Measurements from ENCODE around the gene BAIAP2.
"Not testable (repeated sequence)": the region's sequence is repeated elsewhere in the genome, so short reads cannot be mapped to it uniquely, and the experiment has no call there.

BAIAP2 gene

DNA sequence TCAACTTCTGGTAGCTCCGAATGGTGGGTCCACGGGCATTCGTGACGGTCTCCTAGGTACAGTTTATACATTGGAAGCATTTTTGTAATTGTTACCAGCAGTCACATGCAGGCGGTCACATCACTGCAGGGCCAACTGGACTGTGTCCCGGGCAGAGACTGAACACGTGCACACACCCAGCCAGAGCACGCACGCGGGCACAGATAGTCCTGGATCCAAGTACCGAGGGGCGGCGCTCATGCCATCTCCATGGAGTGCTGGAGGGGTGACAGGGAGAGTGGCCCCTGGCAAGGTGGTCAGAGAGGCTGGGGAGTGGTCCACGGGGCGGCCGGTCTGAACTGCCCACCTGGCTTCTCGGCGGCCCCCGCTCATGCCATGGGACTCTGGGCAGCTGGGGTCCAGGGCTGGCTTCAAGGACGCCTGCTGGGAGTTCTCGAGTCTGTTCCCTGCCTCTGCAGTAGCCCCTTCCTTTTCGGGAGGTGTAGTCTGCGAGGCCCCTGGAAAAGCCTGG is 34.2 kb downstream of the BAIAP2 start:
- no peak for DNase-seq (ENCODE audit: low read depth in 2 of 2)

DNA sequence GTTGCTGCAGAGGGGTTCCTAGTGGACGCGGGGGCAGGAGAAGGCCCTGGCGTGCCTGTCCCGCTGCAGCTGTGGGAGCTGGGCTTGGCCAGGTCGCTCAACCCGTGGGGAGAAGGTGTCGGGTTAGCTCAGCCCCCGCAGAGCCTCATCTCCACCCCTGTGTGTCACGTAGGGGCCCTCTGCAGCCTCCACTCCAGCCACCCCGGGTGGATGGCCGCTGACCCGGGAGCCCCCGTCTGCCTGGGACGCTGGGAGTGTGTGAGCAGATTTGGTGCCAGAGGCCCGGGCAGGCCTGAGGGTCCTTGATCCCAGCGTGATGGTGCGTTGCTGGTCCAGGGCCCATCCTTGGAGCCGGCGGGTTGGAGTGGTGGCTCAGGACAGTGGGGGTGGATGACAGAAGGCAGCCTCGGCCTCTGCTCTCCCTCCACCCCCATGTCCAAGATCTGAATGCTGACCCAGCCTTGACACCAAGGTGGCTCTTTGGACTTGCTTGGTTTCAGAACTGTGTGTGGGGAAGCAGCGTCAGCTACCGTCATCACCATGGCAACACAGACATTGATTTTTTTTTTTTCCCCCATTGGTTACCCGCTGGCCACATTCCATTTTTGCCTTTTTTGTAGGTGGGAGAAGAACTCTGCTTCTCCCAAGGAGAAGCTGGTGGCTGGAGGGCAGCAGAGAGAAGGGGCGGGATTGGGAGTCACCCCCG is 35.7 kb downstream of the BAIAP2 start:
- no peak for DNase-seq (ENCODE audit: low read depth in 2 of 2)

DNA sequence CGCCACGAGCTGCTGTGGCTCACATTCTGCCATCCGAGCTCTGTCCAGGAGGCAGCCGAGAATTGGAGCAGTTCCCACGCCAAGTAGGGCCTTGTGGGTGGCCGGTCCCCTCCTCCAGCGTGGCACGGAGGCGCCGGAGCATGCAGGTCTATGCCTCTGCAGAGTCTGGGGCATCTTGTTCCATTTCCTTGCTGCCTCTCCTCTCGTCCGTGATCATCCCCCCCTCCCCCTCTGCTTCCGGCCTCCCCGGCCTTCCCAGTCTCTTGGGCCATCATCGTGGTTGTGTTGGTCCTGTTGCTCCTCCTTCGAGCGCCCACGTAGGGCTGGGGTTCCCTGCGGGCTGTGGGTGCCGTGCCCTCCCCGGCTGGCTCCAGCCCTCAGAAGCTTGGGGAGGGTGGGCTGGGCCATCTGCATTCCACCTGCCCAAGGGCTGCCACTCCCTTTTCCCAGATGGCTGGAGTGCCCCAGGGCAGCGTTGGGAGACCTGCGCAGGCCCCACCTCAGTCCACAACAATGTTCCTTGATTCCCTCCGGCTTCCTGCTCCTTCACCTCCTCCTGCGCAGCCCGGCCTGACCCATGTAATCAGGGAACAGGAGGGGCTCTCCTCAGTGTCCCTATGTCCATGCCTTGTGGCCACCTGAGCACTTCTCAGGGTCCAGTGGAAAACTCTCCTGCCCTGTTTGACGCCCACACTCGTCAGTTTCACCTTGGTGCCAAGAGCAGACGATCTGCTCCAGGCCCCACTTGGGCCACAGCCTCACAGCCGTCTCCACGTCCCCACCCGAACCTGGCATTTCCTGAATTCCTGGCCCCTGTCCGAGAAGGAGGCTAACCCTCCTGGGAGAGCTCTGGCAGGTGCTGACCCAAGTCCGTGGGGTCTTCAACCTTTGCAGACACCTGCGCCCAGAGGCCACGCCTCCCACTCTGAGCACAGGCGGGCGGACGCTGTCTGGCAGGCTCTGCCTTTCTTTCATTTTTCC is 37.1 kb downstream of the BAIAP2 start:
- no peak for DNase-seq (ENCODE audit: low read depth in 2 of 2)

DNA sequence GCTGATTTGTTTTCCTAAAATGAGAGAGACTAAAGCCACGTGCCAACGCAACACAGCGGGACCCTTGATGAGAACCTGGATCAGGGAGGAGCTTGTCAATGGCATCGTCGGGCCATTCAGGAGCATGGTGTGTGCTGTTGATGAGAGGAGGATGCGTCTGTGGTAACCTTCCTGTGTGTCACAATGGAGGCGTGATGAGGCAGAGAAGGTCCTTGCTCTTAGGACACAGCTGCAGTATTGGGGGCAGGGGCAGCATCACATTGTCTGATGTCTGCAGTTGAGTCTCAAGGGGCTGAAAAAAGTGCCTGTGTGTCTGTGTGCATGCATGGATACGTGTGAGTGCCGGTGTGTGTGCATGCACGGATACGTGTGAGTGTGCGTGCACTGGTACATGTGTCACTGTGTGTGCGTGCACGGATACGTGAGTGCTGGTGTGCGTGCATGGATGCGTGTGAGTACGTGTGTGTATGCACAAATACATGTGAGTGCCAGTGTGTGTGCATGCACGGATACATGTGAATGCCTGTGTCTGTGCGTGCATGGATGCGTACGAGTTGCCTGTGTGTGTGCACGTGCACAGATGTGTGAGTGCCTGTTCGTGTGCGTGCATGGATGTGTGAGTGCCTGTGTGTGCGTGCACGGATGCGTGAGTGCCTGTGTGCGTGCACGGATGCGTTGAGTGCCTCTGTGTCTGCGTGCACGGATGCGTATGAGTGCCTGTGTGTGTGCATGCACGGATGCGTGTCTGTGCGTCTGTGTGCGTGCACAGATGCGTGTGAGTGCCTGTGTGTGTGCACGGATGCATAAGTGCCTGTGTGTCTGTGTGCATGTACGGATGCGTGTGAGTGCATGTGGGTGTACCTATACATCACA is 39.3 kb downstream of the BAIAP2 start:
- no peak for DNase-seq (ENCODE audit: low read depth in 2 of 2)

DNA sequence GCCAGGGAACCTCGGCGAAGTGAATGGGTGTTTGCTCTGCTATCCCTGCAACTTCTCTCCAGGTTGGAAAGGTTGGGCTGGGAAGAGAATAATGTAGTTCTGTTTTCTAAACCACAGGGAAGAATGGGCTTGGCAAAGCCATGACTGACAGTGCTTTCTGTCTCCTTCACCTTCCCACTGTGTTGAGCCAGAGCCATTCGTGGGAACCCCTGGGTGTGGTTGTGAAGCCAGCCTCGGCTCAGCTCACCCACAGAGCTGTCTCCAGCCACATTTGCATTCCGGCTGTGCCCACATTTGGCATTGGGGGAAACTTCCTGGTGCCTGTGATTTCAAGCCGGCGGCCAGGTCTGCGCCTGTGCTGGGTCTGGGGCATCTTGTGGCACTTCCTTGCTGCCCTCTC is 39.9 kb downstream of the BAIAP2 start:
- DNase-seq (ENCODE audit: low read depth in 2 of 2), result no peak

DNA sequence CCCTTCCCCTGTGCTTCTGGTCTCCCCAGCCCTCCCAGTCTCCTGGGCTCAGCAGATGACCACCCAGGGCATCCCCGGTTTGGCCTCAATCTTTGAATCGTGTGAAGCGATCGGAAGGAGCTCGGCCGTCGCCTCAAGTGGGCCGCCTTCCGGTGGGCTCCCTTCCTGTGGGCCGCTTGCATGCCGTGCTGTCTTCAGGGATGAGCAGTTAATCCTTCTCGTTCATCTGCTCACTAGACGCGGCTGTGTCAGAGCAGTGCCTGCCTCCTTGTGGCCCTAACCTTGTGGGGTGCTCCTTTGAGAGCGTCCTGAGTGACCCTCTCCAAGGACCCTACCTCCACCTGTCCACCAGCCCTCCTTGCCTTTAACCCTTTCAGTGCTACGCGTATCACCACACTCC is 40.4 kb downstream of the BAIAP2 start:
- no peak for DNase-seq (ENCODE audit: low read depth in 2 of 2)

DNA sequence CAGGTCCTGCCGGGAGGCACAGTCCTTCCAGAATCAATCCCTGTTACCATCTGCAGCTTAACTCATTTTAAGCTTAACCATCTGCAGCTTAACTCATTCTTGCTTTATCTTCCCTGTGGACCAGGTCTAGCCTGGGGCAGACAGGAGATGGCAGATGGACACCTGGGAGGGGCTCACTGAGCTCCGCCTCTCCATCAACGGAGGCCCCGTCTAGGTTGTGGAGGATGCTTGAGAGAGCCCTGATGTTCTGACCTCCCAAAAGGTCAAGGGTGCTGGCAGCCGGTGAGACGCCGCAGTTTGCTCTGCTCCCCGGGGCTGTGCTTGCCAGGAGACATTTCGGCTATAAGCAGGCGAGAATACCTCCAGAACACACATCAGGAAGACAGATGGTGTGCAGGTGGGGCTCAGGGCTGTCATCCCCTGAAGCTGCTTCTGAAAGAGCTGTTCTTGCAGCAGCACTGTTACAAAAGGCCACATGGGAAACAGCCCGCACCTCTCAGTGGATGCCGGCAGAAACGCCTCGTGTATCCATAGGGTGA is 41.3 kb downstream of the BAIAP2 start:
- DNase-seq (ENCODE audit: low read depth in 2 of 2), result no peak

DNA sequence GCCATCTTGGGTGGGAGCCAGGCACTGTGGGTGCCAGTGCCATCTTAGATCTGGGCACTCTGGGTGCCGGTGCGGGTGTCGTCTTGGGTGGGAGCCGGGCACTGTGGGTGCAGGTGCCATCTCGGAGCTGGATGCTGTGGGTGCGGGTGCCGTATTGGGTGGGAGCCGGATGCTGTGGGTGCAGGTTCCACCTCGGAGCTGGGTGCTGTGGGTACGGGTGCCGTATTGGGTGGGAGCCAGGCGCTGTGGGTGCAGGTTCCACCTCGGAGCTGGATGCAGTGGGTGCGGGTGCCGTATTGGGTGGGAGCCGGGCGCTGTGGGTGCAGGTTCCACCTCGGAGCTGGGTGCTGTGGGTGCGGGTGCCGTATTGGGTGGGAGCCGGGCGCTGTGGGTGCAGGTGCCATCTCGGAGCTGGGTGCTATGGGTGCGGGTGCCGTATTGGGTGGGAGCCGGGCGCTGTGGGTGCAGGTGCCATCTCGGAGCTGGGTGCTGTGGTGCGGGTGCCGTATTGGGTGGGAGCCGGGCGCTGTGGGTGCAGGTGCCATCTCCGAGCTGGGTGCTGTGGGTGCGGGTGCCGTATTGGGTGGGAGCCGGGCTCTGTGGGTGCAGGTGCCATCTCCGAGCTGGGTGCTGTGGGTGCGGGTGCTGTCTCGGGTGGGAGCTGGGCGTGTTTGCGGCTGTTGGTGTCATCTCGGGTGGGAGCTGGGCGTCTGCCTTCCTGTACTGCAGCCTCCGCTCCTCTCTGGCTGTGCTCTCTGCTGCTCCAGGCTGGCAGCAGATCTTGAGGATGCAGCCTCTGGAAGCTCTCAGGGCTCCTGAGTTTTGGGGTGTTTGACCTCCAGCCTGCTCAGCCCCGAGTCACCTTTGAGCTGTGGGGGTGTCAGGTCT is 43.3 kb downstream of the BAIAP2 start:
- DNase-seq (ENCODE audit: low read depth in 2 of 2), result not testable (repeated sequence)

DNA sequence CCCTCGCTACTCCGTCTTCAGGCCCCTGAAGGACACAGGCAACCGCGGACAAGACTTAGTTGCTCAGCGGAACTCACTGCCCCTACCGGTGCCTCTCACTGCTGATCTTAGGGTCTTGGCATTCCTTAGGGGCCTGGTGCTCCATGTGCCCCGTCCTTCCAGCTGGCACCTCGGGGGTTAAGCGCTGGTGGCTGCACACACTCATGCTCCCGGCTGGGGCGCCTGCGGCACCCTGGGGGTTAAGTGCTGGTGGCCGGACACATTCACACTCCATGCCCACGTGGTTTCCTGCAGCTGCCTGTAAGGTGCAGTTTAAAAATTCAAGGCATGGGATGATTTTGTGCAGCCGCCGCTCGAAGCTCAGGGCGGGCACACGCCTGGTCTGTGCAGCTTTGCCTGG is 45.1 kb downstream of the BAIAP2 start:
- DNase-seq (ENCODE audit: low read depth in 2 of 2), result no peak

DNA sequence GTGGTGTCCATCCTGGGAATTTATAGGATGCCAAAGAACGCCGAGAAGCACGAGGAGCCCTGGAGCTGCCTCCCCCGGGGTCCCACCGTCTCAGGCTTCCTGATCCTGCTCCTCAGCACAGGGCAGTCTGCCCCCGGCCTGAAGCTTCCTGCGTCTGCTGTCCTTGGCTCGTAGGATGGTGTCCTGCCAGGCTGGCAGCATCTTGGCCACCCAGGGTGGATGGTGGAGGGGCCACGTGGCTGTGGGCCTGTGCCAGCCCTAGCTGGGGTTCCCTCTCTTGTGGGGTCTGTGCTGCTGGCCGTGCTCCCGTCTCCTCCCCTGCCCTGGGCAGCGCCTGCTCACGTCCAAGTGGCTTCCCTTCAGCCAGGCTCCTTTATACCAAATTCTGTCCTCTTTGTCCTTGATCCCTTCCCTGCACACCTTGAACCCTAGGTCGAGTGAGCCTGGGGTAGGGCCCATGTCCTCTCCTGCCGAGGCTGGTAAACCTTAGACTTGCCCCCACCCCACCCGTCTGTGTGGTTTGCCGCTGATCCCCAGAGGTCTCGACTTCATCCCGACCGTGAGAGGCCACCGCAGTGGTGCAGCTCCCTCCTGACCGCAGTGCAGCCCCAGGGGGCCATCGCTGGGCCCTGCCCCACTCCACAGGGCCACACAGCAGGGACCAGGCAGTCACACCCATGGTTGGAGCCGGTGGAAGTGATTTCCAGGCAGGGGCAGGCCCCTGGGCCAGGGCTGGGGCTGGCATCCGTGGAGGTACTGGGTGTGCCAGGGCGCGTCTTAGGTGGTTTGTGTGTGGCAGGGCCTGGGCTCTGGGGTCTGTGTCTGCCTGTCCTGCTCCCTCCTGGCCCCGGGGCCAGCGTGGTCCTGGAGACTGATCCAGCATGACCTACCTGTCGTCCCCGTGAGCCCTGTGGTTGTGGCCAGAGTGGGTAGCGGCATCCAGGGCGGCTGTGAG is 46.5 kb downstream of the BAIAP2 start:
- DNase-seq (ENCODE audit: low read depth in 2 of 2), result no peak

DNA sequence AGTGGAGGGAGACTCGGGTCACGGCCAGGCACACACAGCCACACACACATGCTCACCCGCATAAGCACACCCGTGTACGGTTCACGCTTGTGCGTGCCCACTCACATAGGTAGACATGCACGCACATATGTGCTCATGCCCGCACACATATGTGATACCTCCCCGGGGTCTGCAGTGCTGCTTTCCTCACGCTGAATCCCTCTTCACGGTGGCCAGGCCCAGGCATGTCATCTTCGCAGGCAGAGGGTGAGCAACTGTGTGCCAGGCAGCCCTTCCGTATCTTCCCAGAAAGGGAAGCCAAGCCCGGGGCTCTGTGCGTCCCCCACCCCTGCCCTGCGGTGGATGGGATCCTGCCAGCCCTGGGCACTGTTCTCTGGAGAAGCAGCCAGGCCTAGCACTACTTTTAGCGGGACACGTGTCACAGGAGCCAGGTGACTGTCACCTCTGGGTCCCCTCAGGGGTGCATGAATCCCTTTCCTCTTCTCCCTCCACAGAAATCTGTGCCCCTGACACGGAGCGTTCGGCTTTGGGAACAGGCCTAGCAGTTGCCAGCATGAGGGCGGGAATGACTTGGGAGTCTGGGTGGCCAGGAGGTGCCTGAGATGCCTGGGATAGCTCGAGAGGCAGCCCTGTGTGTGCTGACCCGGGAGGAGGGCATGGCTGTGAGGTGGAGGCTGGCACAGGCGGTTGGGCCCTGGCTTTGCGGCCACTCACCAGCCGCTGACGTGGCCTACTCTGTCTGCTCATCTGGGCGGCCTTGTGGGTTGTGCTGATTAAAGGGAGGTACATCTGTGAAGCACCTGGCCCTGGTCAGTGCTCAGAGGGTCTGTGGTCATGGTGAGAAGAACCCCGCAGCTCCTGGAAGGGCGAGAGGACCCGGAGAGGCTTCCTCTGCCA is 47.5 kb downstream of the BAIAP2 start:
- no peak for DNase-seq (ENCODE audit: low read depth in 2 of 2)

DNA sequence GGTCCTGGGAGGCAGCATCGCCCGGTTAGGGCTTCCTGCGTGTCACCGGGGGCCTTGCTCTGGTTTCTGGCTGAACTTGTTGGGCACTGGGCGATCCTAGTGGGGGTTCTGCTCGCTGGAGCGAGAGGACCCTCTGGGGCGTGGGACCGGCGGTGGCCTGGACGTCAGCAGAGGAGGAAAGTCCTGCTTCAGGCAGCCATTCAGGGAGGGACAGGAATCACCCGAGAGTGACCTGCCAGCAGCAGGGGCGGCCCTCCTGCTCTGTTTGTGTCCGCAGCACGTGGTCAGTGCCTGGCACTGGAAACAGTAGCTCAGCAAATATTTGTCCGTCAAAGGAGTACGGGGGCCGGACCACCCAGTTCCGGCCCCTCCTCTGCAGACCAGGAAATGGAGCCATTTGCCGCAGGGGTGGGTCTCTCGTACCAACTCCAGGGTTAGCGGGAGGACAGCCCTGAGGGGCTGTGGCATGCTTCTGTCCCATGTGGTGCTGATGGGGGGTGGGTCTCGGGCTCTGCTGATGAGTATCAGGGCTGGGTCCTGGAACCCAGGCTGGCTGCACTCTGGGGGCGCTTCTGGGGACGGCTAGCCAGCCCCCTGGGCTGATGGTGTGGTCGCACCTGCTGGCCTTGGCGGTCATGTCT is 48.3 kb downstream of the BAIAP2 start:
- DNase-seq (ENCODE audit: low read depth in 2 of 2), result no peak

DNA sequence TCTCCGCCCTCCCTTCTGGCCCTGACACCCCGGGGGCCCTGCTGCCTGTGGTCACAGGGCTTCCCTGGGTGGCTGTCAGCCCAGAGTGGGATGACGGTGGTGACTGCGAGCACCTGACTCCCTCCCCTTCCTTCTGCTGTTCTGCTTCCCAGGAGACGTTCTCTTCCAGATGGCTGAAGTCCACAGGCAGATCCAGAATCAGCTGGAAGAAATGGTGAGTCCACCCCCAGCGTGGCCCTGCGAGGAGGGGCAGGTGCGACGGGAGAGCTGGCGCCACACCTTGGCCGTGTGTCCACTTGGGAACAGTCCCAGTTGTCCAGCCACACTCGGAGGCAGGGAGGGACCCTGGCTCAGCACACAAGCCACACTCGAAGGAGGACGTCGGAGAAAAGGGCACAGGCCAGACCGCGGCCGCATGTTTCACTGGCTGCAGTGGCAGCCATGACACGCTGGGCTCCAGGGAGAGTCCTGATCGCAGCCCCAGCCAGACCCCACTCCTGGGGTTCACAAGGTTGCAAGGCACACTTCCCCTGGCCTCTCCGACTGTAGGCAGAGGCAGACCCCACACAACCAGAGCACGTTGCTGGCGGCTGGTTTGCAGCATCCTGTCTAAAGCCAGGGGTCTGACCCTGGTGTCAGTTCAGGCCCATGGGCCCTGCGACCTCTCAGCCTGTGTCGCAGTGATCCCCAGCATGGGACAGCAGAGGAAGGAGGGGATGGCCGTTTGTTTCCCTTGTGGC is 49.9 kb downstream of the BAIAP2 start:
- no peak for DNase-seq (ENCODE audit: low read depth in 2 of 2)

DNA sequence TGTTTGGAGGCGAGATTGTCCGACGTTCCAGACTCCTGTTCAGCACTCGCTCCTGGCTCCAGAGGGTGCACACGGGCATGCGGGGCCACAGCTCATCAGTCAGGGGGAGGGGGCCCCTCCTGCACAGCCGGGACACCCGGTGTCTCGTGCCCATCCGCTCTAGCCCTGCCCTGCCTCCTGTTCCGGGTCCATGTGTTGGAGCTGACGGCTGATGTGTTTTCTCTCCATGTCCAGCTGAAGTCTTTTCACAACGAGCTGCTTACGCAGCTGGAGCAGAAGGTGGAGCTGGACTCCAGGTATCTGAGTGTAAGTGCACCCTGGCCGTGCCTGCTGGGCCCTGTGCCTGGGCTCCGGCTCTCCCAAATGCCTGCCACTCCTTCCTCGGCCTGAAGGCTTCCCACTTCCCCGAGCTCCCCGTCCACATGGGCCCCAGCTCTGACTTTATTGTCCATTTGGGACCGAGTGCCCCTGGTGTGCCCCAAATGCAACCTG is 50.5 kb downstream of the BAIAP2 start:
- no peak for DNase-seq (ENCODE audit: low read depth in 2 of 2)

DNA sequence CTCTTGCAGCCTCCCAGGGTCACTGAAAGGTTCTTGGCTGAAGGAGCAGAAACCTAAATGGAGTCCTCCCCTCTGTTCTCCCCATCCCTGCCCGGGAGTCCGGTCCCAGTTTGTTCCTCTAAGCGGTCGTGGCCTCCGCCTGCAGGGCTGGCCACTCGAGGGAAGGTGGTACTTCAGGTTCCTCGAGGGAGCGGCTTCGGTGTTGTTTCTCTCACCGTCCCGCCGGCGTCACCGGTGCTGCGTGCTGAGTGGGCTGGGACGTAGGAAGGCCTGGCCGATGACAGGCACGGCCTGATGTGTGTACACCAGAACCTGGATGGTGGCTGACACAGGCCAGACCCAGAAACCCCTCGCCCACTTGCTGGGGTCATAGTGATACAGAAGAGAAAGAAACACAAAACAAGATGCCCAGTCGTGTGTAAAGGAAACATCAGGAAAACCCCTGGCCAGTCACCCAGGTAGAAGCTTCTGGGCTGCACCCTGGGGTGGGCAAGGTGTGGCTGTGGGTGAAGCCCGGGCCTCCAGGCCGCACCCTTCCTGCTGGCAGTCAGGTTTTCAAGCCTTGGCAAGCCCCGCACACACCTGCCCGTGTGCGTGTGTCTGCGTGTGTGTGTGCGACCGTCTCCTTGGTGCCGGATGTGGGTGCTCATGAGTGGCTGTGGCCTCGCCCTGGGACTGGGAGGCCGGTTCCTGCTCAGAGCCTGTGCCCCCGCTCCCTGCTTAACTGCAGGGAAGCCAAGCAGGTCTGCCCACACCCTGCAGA is 52.0 kb downstream of the BAIAP2 start:
- DNase-seq (ENCODE audit: low read depth in 2 of 2), result no peak
